Measurements from ENCODE around the gene ZFAND2B. TPM values are rescaled to one million over a fixed set of nuclear protein-coding genes. Genes with fewer than 3 reads are reported as not detected.

ZFAND2B gene
- total RNA-seq, 1 experiment from 2014 or later = 16.4 TPM

- Histone ChIP-seq H3K23me2 (ENCODE audit: insufficient read length, low read depth, low read length, poor library complexity, severe bottlenecking) (peaks cover 4% of the 10 kb centered on the region), H2BK12ac (ENCODE audit: insufficient read length, low read depth, low read length) (no peak overlapping the region), H2BK120ac (ENCODE audit: low read depth, low read length, poor library complexity, severe bottlenecking) (no peak overlapping the region), H3K9ac (ENCODE audit: extremely low read depth, insufficient read length, low read length) (peak overlapping the region; percentile 26), H3K79me1 (ENCODE audit: insufficient read depth, low read depth, low read length, poor library complexity, severe bottlenecking) (no peaks in the 10 kb centered on the region), H3K4me1 (ENCODE audit: insufficient read depth, low read length) (no peaks in the 10 kb centered on the region), H3K14ac (ENCODE audit: insufficient read depth, low read length) (no peak overlapping the region), H3T11ph (ENCODE audit: low read length) (no peak overlapping the region), H2BK15ac (ENCODE audit: low read depth, low read length) (no peak overlapping the region), H2BK20ac (ENCODE audit: low read depth, low read length, poor library complexity, severe bottlenecking) (no peak overlapping the region), H2BK5ac (ENCODE audit: insufficient read length, low read length) (no peak overlapping the region), H3K4ac (ENCODE audit: low read depth, low read length) (no peak overlapping the region), H3K27ac (ENCODE audit: insufficient read length, low read depth, low read length) (no peak overlapping the region), H4K20me1 (ENCODE audit: control insufficient read depth, insufficient read depth, insufficient read length) (no peaks in the 10 kb centered on the region), H3K23ac (ENCODE audit: insufficient read length, low read depth, low read length) (no peak overlapping the region), H3K4me2 (ENCODE audit: insufficient read depth, insufficient read length, low read length) (peak overlapping the region; percentile 87), H4K91ac (ENCODE audit: insufficient read length, low read depth, low read length) (no peak overlapping the region), H4K5ac (ENCODE audit: insufficient read length, low read depth, low read length) (no peak overlapping the region), H3K27me3 (ENCODE audit: insufficient read depth, low read length) (no peaks in the 10 kb centered on the region), H3K56ac (ENCODE audit: insufficient read length, low read depth, low read length) (no peak overlapping the region), H2AK5ac (ENCODE audit: insufficient read length, low read length) (no peak overlapping the region), H3K79me2 (ENCODE audit: insufficient read depth, low read length) (no peaks in the 10 kb centered on the region), H3K18ac (ENCODE audit: insufficient read length, low read depth, low read length) (no peak overlapping the region), H4K8ac (replicated peaks; ENCODE audit: insufficient read length, low read depth, low read length) (no peak overlapping the region), H3K9me3 (ENCODE audit: control insufficient read depth, low read depth, low read length) (no peaks in the 10 kb centered on the region), H2AFZ (ENCODE audit: low read length) (no peak overlapping the region)
- TF ChIP-seq CTCF (conservative IDR thresholded peaks at IDR 0.05) = no peak
- WGBS (ENCODE audit: extremely low coverage, insufficient read length, low lambda C conversion rate) = no CpG with 5 or more reads among the region's 7 CpGs
- H3K27me3 Mint-ChIP-seq (ENCODE audit: low read depth) = peaks cover 10% of the 10 kb centered on the region
- H3K27ac Mint-ChIP-seq = peak overlapping the region in 2 of 3 experiments; percentile 90 to 96; a peak in 3 of 7 replicates
- peaks cover 3 to 5% of the 10 kb centered on the region in 2 experiments; a peak in 3 of 5 replicates for H3K9me3 Mint-ChIP-seq
- no peak for DNase-seq
- H3K4me1 Mint-ChIP-seq = peaks cover 8 to 14% of the 10 kb centered on the region in 2 experiments
- peak overlapping the region; percentile 83 to 88 for H3K4me3 Mint-ChIP-seq
- H3K36me3 Mint-ChIP-seq (ENCODE audit: insufficient read depth in 1 of 3, low read depth in 3 of 3) = peaks cover 4 to 36% (median 30%) of the 10 kb centered on the region in 3 experiments
Observed at GRCh38 chr2:219205981-219206327, 628 bp upstream of the ZFAND2B start.
